ENCODE data around the gene CACNA2D3. TPM values are rescaled to one million over a fixed set of nuclear protein-coding genes. Genes with fewer than 3 reads are reported as not detected.

Gene CACNA2D3
- total RNA-seq, 1 experiment from 2014 or later, result not detected

GRCh38 chr3:54986294-54986693, 863.9 kb downstream of the CACNA2D3 start:
- Histone ChIP-seq H2AFZ (ENCODE audit: low read length) (no peak overlapping the region), H3K9ac (ENCODE audit: low read length) (no peak overlapping the region), H3K27ac (ENCODE audit: low read length) (no peak overlapping the region), H3K4me2 (ENCODE audit: low read length) (no peak overlapping the region), H3F3A (ENCODE audit: low read length, unreplicated experiment) (no peaks in the 10 kb centered on the region), H3K4me3 (ENCODE audit: low read length) (no peak overlapping the region), H3K9me2 (replicated peaks; ENCODE audit: low read length) (no peaks in the 10 kb centered on the region), H3K79me2 (ENCODE audit: low read length) (no peaks in the 10 kb centered on the region), H3K4me1 (ENCODE audit: insufficient read depth, low read length) (no peaks in the 10 kb centered on the region), H4K20me1 (ENCODE audit: low read length) (no peaks in the 10 kb centered on the region), H3K36me3 (ENCODE audit: low read depth, low read length) (no peaks in the 10 kb centered on the region), H3K27me3 (ENCODE audit: low read length) (peaks cover 5% of the 10 kb centered on the region), H3K9me3 (ENCODE audit: low read length) (no peaks in the 10 kb centered on the region)
- CTCF ChIA-PET, result no interaction called here
- ATAC-seq (no peak), DNase-seq (no peak)
- no peak for TF ChIP-seq CTCF (conservative IDR thresholded peaks at IDR 0.05; ENCODE audit: low read depth, low read length)
- no peak for TF ChIP-seq EZH2 (IDR thresholded peaks at IDR 0.05; ENCODE audit: low read length, unreplicated experiment)
- TF ChIP-seq EZH2phosphoT487 (IDR thresholded peaks at IDR 0.05; ENCODE audit: borderline replicate concordance, low read length), result no peak
- POLR2A ChIA-PET (ENCODE audit: unreplicated experiment), result no interaction called here
- intact Hi-C loops (cut with micrococcal nuclease), result no loop called here
- BruUV-seq (replicated peaks), result no TSS peak

- H3K27me3 ChIP-seq (ENCODE audit: low read length), result peaks cover 5% of the 10 kb centered on the region
- no peaks in the 10 kb centered on the region for H4K20me1 ChIP-seq (ENCODE audit: low read length)
- H3K9ac ChIP-seq (ENCODE audit: low read length), result no peak overlapping the region
- POLR2A ChIA-PET (ENCODE audit: unreplicated experiment), result no interaction called here
- no peak for DNase-seq
- no peaks in the 10 kb centered on the region for H3K9me3 ChIP-seq (ENCODE audit: low read length)
- H2AFZ ChIP-seq (ENCODE audit: low read length), result no peak overlapping the region
- BruUV-seq (replicated peaks), result no TSS peak
- intact Hi-C loops (cut with micrococcal nuclease), result no loop called here
- no peaks in the 10 kb centered on the region for H3K79me2 ChIP-seq (ENCODE audit: low read length)
- H3K9me2 ChIP-seq (replicated peaks; ENCODE audit: low read length), result no peaks in the 10 kb centered on the region
- TF ChIP-seq CTCF (conservative IDR thresholded peaks at IDR 0.05; ENCODE audit: low read depth, low read length) (no peak), EZH2phosphoT487 (IDR thresholded peaks at IDR 0.05; ENCODE audit: borderline replicate concordance, low read length) (no peak), EZH2 (IDR thresholded peaks at IDR 0.05; ENCODE audit: low read length, unreplicated experiment) (no peak)
- no peak for ATAC-seq
- no peaks in the 10 kb centered on the region for H3K4me1 ChIP-seq (ENCODE audit: insufficient read depth, low read length)
- H3F3A ChIP-seq (ENCODE audit: low read length, unreplicated experiment), result no peaks in the 10 kb centered on the region
- no peak overlapping the region for H3K27ac ChIP-seq (ENCODE audit: low read length)
- CTCF ChIA-PET, result no interaction called here
- H3K36me3 ChIP-seq (ENCODE audit: low read depth, low read length), result no peaks in the 10 kb centered on the region
- H3K4me3 ChIP-seq (ENCODE audit: low read length), result no peak overlapping the region
- no peak overlapping the region for H3K4me2 ChIP-seq (ENCODE audit: low read length)
Measured at GRCh38 chr3:54987719-54988118, 865.4 kb downstream of the CACNA2D3 start.

- no peak for TF ChIP-seq EZH2phosphoT487 (IDR thresholded peaks at IDR 0.05; ENCODE audit: borderline replicate concordance, low read length)
- ChIA-PET POLR2A (ENCODE audit: unreplicated experiment) (no interaction called here), CTCF (no interaction called here)
- ATAC-seq (no peak), DNase-seq (no peak)
- H3K27ac ChIP-seq (ENCODE audit: low read length), result no peak overlapping the region
- H3K4me2 ChIP-seq (ENCODE audit: low read length), result no peak overlapping the region
- no peak overlapping the region for H3K9ac ChIP-seq (ENCODE audit: low read length)
- peaks cover 5% of the 10 kb centered on the region for H3K27me3 ChIP-seq (ENCODE audit: low read length)
- H3K36me3 ChIP-seq (ENCODE audit: low read depth, low read length), result no peaks in the 10 kb centered on the region
- no peaks in the 10 kb centered on the region for H3F3A ChIP-seq (ENCODE audit: low read length, unreplicated experiment)
- no peak overlapping the region for H3K4me3 ChIP-seq (ENCODE audit: low read length)
- H3K9me2 ChIP-seq (replicated peaks; ENCODE audit: low read length), result no peaks in the 10 kb centered on the region
- H3K9me3 ChIP-seq (ENCODE audit: low read length), result no peaks in the 10 kb centered on the region
- no TSS peak for BruUV-seq (replicated peaks)
- H4K20me1 ChIP-seq (ENCODE audit: low read length), result no peaks in the 10 kb centered on the region
- no peaks in the 10 kb centered on the region for H3K4me1 ChIP-seq (ENCODE audit: insufficient read depth, low read length)
- intact Hi-C loops (cut with micrococcal nuclease), result no loop called here
- no peaks in the 10 kb centered on the region for H3K79me2 ChIP-seq (ENCODE audit: low read length)
- no peak overlapping the region for H2AFZ ChIP-seq (ENCODE audit: low read length)
Measured at GRCh38 chr3:54988302-54988837, 866.0 kb downstream of the CACNA2D3 start.
